Hematopoietic multipotent progenitor cell treated with erythropoietin and hydrocortisone succinate and interleukin-3 and kit ligand, for 6 days (in vitro differentiated cells): ENCODE results near the gene IMPG1.

Experiments
- DNase-seq: peaks from one replicate; pipeline ENCODE4 v3.0.0-alpha.2; 2015

The IMPG1 gene, protein sequence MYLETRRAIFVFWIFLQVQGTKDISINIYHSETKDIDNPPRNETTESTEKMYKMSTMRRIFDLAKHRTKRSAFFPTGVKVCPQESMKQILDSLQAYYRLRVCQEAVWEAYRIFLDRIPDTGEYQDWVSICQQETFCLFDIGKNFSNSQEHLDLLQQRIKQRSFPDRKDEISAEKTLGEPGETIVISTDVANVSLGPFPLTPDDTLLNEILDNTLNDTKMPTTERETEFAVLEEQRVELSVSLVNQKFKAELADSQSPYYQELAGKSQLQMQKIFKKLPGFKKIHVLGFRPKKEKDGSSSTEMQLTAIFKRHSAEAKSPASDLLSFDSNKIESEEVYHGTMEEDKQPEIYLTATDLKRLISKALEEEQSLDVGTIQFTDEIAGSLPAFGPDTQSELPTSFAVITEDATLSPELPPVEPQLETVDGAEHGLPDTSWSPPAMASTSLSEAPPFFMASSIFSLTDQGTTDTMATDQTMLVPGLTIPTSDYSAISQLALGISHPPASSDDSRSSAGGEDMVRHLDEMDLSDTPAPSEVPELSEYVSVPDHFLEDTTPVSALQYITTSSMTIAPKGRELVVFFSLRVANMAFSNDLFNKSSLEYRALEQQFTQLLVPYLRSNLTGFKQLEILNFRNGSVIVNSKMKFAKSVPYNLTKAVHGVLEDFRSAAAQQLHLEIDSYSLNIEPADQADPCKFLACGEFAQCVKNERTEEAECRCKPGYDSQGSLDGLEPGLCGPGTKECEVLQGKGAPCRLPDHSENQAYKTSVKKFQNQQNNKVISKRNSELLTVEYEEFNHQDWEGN

GRCh38 chr6:76072562-76072961 is at the start of gene IMPG1:
TSS of gene IMPG1 (minus strand) at chr6:76072662. CDS start at chr6:76072488, 174 bp downstream.
- no peak for DNase-seq

- no peak for DNase-seq
These were observed 47.8 kb upstream of the IMPG1 start for GRCh38 chr6:76120302-76120701.

GRCh38 chr6:76073281-76073680 is 819 bp upstream of the IMPG1 start:
- no peak for DNase-seq

DNA sequence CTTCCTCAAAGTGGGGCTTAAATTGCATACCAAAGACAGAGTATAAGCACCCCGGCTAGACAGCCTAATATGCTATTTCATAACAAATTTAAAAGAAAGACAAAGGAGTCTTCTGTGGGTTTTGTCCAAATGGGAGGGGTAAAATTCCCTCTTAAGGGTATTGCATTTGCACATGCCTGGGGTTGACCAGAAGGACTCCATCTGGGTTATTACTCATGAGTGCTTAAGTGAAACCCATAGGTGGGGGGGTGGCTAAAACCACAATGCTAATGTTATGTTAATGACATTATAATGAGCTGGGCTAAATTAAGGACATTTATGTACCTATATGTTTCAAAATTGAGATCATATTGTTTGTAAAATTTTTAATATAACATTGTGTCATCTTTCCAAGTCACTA is 15.0 kb downstream of the IMPG1 start:
- no peak for DNase-seq

DNA sequence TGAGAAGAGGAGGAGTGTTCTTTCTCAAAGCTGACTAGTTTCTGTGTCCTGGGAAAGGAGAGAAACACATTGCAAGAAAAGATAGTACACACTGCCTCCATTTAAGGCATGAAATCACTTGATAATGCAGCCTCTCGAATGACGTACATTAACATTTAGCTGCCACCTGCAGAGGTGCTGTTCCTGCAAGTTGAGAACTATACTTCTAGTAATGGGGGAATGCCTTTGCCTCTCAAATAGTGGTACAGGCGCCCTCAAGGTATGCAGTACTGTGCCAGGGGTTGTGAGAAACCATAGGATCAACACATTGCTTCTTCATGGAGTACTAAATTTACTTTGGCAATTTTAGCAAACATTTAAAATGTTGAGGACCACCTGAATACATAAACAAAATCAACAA is 20.1 kb downstream of the IMPG1 start:
- DNase-seq, result no peak

GRCh38 chr6:76043690-76044089 is 28.8 kb downstream of the IMPG1 start:
- no peak for DNase-seq

DNA sequence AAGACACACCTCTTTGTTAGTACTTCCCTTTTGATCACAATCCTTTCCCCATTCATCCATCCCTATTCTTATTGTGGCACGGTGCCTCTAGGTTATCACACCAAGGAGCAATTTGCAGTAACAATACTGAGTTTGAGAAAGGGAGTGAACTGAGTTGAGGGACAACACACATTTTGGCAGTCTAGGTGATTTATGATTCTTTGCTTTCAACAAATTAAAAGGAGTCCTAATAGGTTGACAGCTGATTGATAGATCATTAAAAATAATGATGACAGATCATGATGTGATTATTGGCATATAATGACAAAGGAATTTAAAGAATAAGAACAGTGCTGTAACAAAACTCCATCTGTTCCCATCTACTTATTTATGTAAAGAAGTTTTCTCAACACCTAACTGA is 36.7 kb downstream of the IMPG1 start:
- DNase-seq, result no peak

GRCh38 chr6:76026101-76026500 is 46.4 kb downstream of the IMPG1 start:
- peak; percentile 14 for DNase-seq

DNA sequence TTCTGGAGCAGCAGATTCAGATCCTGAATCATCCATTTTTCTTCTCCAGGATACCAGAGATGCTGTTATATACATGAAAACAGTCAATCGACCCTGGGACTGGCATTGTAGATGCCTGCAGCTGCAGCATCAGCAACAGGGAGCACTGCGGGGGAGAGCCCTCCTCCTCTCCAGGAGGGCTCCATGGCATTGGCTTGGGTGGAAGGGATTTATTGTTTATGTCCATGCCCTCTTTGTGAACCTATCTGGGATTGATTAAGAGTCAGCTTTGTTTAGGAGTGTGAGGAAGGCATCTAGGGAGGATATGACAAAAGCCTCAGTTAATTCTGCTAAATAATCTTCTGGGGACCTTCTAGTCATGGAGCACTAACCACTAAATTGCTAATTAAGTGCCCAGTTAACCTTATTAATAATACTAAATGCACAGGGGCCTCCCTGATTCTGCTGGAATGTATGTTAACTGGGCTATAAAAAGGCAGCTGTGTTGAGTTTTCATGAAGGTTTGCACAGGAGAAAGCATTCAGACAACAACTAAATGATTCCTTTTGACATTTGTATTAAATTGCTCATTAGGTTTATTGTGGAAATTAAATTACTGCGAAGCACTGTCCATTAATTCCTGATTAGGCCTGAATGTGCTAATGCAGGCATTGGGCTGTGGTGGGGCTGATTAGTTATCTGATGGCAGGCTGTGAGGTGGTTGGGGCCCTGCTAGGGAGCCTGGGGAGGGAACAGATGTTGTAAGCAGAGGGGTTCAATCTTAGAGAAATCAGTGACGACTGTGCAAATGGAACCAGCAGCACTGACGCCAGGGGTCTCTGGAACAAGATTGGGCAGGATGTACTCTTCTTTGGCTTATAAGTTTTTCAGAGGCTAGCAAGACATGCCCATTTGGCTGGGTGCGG is 57.6 kb downstream of the IMPG1 start:
- DNase-seq, result no peak

DNA sequence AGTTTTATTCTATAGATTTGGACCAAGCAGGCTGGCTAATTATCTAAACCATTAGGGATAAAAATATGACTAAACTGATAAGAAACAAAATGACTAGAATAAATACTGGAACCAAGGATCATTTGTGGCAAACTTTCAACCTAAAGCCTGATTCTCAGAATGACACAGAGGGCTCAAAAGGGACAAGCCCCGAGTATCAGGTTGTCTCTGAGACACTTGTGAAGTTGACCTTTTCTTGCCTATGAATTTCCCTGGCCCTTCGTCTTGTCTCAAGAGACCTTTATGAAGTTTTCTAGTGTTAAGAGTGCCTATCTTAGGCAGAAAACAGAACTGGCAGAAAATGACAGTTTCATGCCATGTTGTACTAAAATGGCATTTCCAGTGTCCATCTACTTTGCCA is 68.3 kb downstream of the IMPG1 start:
- no peak for DNase-seq

GRCh38 chr6:76003686-76004085 is 68.8 kb downstream of the IMPG1 start:
- DNase-seq, result no peak

DNA sequence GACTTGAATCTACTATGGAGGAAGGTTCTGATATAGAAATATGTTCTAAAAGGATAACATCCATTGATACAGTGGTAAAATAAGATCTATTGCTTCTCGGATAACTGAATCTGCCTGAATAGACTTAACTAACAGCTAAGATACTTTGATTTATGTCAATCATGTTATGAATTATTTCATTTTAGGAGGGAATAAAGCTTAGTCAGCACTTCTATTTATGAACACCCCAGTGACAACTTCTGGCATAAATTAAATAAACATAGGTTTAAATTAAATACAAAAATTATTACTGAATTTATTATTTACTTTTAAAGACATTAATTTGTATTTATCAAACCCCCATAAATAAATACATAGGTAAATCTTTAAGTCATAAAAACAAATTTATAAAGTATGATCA is 69.3 kb downstream of the IMPG1 start:
- DNase-seq, result no peak

DNA sequence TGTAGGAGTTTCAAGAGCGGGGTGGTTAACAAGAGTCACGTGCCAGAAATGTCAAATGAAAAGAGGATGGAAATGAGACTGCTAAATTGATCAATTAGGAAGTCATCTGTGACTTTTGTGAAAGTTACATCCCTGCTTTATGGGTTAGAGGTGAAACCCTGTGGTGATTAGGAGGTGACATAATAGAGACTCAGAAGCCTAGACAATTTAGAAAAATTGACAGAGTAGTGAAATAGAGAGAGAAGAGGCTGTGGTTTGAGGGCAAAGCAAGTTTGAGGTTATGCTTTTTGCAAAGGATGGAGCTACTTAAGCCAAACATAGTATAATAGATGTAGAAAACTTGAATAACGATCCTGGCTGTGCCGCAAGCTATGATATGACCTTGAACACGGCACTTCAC is 71.8 kb downstream of the IMPG1 start:
- no peak for DNase-seq

GRCh38 chr6:75997696-75998095 is 74.8 kb downstream of the IMPG1 start:
- no peak for DNase-seq

GRCh38 chr6:75993236-75994162 is 79.0 kb downstream of the IMPG1 start:
- DNase-seq, result no peak

DNA sequence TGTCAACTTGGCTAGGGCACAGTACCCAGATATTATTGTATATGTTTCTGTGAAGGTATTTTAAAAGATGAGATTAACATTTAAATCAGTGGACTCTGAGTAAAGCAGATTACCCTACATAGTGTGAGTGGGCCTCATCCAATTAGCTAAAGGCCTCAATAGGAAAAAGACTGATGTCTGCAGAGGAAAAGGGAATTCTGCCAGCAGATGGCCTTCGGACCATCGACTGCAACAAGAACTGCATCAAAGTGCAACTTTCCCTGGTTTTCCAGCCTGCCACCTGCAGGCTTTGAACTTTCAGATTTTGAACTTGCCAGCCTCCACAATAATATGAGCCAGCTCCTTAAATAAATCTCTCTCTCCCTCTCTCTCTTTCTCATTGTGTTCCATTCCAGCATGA is 80.5 kb downstream of the IMPG1 start:
- DNase-seq, result no peak

GRCh38 chr6:75986935-75987334 is 85.5 kb downstream of the IMPG1 start:
- DNase-seq, result no peak

DNA sequence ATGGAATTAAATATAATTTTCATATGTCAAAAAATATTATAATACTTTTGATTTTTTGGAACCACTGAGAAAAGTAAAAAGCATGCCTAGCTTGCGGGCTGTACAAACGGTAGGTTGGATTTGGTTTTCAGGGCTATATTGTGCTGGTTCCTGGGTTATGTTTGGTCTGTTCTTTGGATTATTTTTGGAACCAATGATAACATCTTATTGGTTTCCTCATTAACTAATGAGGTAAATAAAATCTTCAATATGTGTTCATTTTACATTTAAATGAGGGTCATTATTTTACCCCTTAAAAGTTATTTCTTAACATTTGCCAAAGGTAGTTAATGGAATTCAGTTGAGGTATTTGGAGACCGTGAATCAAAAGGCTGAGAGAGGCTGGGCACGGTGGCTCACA is 96.6 kb downstream of the IMPG1 start:
- no peak for DNase-seq

- DNase-seq, result no peak
These were observed 102.4 kb downstream of the IMPG1 start for GRCh38 chr6:75970093-75970492.

DNA sequence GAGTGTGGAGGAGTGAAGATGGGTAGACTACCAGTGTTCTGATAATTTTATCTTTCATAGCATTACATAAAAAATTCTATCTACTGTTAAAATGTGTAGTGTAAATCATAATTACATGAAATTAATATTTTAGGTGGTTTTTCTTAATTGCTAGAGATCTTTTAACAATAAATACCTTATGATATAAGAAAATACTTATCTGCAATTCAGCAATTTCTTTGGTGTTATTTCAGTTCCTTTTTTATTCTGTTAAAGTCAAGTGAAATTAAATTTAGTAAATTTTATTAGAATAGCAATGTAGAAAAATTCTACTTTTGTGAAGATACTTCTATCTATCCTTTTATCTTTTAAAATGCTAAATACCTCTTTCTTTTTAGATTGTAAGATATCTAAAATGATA is 104.3 kb downstream of the IMPG1 start:
- no peak for DNase-seq

GRCh38 chr6:75963569-75963968 is 108.9 kb downstream of the IMPG1 start:
- DNase-seq, result no peak

GRCh38 chr6:75952128-75952527 is 120.3 kb downstream of the IMPG1 start:
- no peak for DNase-seq
